Endodermal cell (in vitro differentiated cells): Measurements from ENCODE around the gene GNB1L. TPM values are rescaled to one million over a fixed set of nuclear protein-coding genes. Genes with fewer than 3 reads are reported as not detected.

Experiments
- DNase-seq: peaks from one replicate; pipeline ENCODE4 v3.0.0-alpha.2; 2017
- H3K27ac ChIP-seq: 2 replicates; pipeline ENCODE4 v1.5.1; 2013; ENCODE audit warnings: mild to moderate bottlenecking, low read depth, low read length, moderate library complexity
- H3K27me3 ChIP-seq: 2 replicates; pipeline ENCODE4 v1.6.1; 2013; ENCODE audit warnings: mild to moderate bottlenecking, low read length, moderate library complexity; ENCODE audit not compliant: insufficient read depth, control insufficient read depth, poor library complexity, severe bottlenecking
- H3K36me3 ChIP-seq: 2 replicates; pipeline ENCODE4 v1.7.0; 2013; ENCODE audit warnings: mild to moderate bottlenecking, low read length, moderate library complexity; ENCODE audit not compliant: control insufficient read depth, insufficient read depth
- H3K4me1 ChIP-seq: one replicate; pipeline ENCODE4 v1.7.0; 2013; ENCODE audit warnings: low read length; ENCODE audit not compliant: control insufficient read depth, insufficient read depth
- H3K4me3 ChIP-seq: 2 replicates; pipeline ENCODE4 v1.5.1; 2013; ENCODE audit warnings: mild to moderate bottlenecking, low read length, moderate library complexity
- H3K9ac ChIP-seq: 2 replicates; pipeline ENCODE4 v1.6.1; 2013; ENCODE audit warnings: mild to moderate bottlenecking, low read length, moderate library complexity; ENCODE audit not compliant: poor library complexity, severe bottlenecking; ENCODE audit errors: extremely low read depth
- H3K9me3 ChIP-seq: 2 replicates; pipeline ENCODE4 v1.6.1; 2013; ENCODE audit warnings: mild to moderate bottlenecking, low read length, moderate library complexity; ENCODE audit not compliant: control insufficient read depth
- H3K27ac Mint-ChIP-seq: 2 replicates; pipeline ENCODE4 v1.8.0; 2020; ENCODE audit warnings: mixed read lengths
- H3K27me3 Mint-ChIP-seq: 2 replicates; pipeline ENCODE4 v1.8.0; 2021; ENCODE audit warnings: mild to moderate bottlenecking, mixed read lengths; ENCODE audit not compliant: insufficient read depth
- H3K36me3 Mint-ChIP-seq: 2 replicates; pipeline ENCODE4 v1.8.0; 2020; ENCODE audit warnings: low read depth, mixed read lengths
- H3K4me1 Mint-ChIP-seq: 2 replicates; pipeline ENCODE4 v1.8.0; 2020; ENCODE audit warnings: mixed read lengths
- H3K4me3 Mint-ChIP-seq: 2 replicates; pipeline ENCODE4 v1.8.0; 2020; ENCODE audit warnings: mild to moderate bottlenecking, moderate library complexity, mixed read lengths
- H3K9me3 Mint-ChIP-seq: 2 replicates; pipeline ENCODE4 v1.8.0; 2020; ENCODE audit warnings: mild to moderate bottlenecking, mixed read lengths
- WGBS, 2 experiments: methylation state at CpG; one replicate each; pipeline versions ENCODE4 v1.1.5 to v1.1.7; 2013; ENCODE audit warnings: missing lambda C conversion rate in 2 of 2, mixed read lengths in 1 of 2; ENCODE audit not compliant: insufficient coverage in 1 of 2, insufficient read length in 1 of 2; 5-methylcytosine and 5-hydroxymethylcytosine counted together
- total RNA-seq, 2 donors: library from RNA; stranded (reverse); fragmentation: NEBNext Ultra II Directional in 1 of 2; extraction: Animal tissue kit (Norgen Biotek cat#: 25700) in 1 of 2; gene quantifications; 2 replicates in 1 of 2; 3 replicates in 1 of 2; pipeline ENCODE4 v1.2.1, GENCODE V29; 2021
- TF ChIP-seq, protein P1 (sequence below): fragments of 200-600 bp; sonication (generic); conservative IDR thresholded peaks from 2 replicates; pipeline ENCODE4 v1.5.0; 2021; ENCODE audit warnings: antibody characterized with exemption, mild to moderate bottlenecking

GNB1L gene
- total RNA-seq, 2 donors from 2014 or later: 9.5 to 12.2 TPM

DNA sequence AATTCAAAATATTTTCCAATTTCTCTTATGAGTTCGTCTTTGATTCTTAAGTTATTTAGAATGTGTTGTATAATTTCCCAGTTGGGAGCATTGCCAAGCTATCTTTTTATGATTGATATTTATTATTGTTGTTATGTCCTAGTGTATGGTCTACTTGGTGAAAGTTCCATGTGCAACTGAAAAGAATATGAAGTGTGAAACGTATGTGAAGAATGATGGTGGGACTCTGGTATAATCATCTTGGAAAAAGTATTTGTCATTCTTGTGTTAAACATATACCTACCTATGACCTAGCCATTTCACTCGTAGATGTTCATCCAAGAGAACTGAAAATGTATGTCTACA is 12.0 kb upstream of the GNB1L start:
- Histone ChIP-seq H3K9me3 (no peaks in the 10 kb centered on the region), H3K9ac (no peak overlapping the region), H3K27ac (no peak overlapping the region), H3K36me3 (no peaks in the 10 kb centered on the region), H3K27me3 (no peaks in the 10 kb centered on the region), H3K4me3 (no peak overlapping the region), H3K4me1 (no peaks in the 10 kb centered on the region)
- Mint-ChIP-seq H3K27me3 (no peaks in the 10 kb centered on the region), H3K27ac (no peak overlapping the region), H3K4me3 (no peak overlapping the region), H3K9me3 (no peaks in the 10 kb centered on the region), H3K36me3 (no peaks in the 10 kb centered on the region), H3K4me1 (peaks cover 2% of the 10 kb centered on the region)
- WGBS, 2 experiments: 91% methylated on average over 3 of the region's 3 CpGs; no CpG with 5 or more reads in 1 of the 2 experiments
- no peak for DNase-seq
- TF ChIP-seq, protein P1, sequence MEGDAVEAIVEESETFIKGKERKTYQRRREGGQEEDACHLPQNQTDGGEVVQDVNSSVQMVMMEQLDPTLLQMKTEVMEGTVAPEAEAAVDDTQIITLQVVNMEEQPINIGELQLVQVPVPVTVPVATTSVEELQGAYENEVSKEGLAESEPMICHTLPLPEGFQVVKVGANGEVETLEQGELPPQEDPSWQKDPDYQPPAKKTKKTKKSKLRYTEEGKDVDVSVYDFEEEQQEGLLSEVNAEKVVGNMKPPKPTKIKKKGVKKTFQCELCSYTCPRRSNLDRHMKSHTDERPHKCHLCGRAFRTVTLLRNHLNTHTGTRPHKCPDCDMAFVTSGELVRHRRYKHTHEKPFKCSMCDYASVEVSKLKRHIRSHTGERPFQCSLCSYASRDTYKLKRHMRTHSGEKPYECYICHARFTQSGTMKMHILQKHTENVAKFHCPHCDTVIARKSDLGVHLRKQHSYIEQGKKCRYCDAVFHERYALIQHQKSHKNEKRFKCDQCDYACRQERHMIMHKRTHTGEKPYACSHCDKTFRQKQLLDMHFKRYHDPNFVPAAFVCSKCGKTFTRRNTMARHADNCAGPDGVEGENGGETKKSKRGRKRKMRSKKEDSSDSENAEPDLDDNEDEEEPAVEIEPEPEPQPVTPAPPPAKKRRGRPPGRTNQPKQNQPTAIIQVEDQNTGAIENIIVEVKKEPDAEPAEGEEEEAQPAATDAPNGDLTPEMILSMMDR: no peak

DNA sequence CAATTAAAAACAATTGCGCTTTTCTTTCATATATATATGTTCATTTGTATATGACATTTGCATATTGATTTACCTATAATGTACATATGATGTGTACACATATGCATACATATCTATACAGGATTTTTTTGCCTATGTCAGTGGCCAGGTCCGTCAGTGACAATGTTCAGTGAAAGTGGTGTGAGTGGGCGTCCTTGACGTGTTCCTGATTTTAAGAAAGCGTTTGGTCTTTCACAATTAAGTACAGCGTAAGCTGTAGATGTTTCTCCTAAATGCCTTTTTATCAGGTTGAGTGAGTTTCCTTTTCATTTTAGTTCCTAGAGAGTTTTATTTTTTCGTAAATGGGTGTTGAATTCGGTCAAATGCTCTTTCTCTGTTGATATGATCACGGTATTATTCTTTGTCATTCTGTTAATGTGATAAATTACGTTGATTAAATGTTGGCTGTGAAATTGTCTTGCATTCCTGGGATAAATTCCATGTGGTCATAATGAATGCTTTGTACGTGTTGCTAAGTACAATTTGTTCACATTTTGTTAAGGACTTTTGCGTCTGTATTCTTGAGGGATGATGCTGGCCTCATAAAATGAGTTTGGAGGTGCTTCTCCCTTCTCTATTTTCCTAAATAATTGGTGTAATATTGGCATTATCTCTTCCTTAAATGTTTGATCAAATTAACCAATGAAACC is 10.6 kb upstream of the GNB1L start:
- Mint-ChIP-seq H3K36me3 (no peaks in the 10 kb centered on the region), H3K27me3 (no peaks in the 10 kb centered on the region), H3K4me1 (peaks cover 2% of the 10 kb centered on the region), H3K9me3 (no peaks in the 10 kb centered on the region), H3K27ac (no peak overlapping the region), H3K4me3 (no peak overlapping the region)
- Histone ChIP-seq H3K9me3 (no peaks in the 10 kb centered on the region), H3K4me3 (no peak overlapping the region), H3K27me3 (no peaks in the 10 kb centered on the region), H3K27ac (no peak overlapping the region), H3K4me1 (no peaks in the 10 kb centered on the region), H3K36me3 (no peaks in the 10 kb centered on the region), H3K9ac (no peak overlapping the region)
- TF ChIP-seq, protein P1: no peak
- DNase-seq: no peak
- WGBS, 2 experiments: 92 to 95% methylated on average over 8 to 11 of the region's 12 CpGs

DNA sequence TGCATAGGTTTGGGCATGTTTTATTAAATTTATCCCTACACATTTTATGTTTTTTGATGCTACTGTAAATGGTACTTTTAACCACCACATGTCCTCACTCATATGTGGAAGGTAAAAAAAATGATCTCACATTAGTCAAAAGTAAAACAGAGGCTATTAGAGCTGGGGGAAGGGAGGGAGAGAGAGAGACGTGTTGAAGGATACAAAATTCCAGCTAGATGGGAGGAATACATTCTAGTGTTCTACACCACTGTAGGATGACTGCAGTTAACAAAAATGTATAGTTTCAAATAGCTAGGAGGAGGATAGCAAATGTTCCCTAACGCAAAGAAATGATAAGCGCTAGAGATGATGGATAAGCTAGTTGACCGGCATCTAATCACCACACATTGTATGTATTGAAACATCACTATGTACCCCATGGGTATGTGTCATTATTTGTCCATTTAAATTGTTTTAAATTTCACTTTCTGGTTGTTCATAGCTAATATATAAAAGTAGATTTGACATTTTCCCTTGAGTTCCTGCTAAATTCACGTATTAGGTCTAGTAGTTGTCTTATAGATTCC is 9.9 kb upstream of the GNB1L start:
- WGBS, 2 experiments: 91 to 100% methylated on average over 1 to 4 of the region's 5 CpGs
- H3K36me3 Mint-ChIP-seq: no peaks in the 10 kb centered on the region
- H3K4me1 ChIP-seq: no peaks in the 10 kb centered on the region
- H3K4me3 Mint-ChIP-seq: no peak overlapping the region
- no peak overlapping the region for H3K9ac ChIP-seq
- H3K27ac ChIP-seq: no peak overlapping the region
- no peaks in the 10 kb centered on the region for H3K9me3 ChIP-seq
- no peaks in the 10 kb centered on the region for H3K9me3 Mint-ChIP-seq
- no peaks in the 10 kb centered on the region for H3K27me3 ChIP-seq
- no peak overlapping the region for H3K27ac Mint-ChIP-seq
- TF ChIP-seq, protein P1: no peak
- H3K36me3 ChIP-seq: no peaks in the 10 kb centered on the region
- no peaks in the 10 kb centered on the region for H3K27me3 Mint-ChIP-seq
- peaks cover 2% of the 10 kb centered on the region for H3K4me1 Mint-ChIP-seq
- H3K4me3 ChIP-seq: no peak overlapping the region
- no peak for DNase-seq
